Gastroesophageal sphincter (tissue), 4 donors: ENCODE results near the gene SERPINA4. TPM values are rescaled to one million over a fixed set of nuclear protein-coding genes. Genes with fewer than 3 reads are reported as not detected.

Experiments
- ATAC-seq: fragments of 150-250 bp; one replicate; pipeline ENCODE4 v1.9.1; 2016; ENCODE audit warnings: mild to moderate bottlenecking, moderate library complexity
- H3K27ac ChIP-seq, 4 donors: fragments of 200-600 bp; sonication (generic) in 3 of 4; 1 replicate in 3 of 4; 2 replicates in 1 of 4; pipeline ENCODE4 v1.5.1; 2016 to 2019
- H3K27me3 ChIP-seq: fragments of 200-600 bp; sonication (generic); one replicate; pipeline ENCODE4 v1.5.1; 2019
- H3K36me3 ChIP-seq, 2 donors: fragments of 200-600 bp; sonication (generic); one replicate each; pipeline ENCODE4 v1.5.1; 2019; ENCODE audit warnings: control low read depth in 1 of 2
- H3K4me1 ChIP-seq, 3 donors: fragments of 200-600 bp; sonication (generic); 1 replicate in 2 of 3; 2 replicates in 1 of 3; pipeline ENCODE4 v1.5.1; 2016 to 2019; ENCODE audit warnings: control low read depth in 2 of 3
- H3K4me3 ChIP-seq, 2 donors: fragments of 200-600 bp; sonication (generic); one replicate each; pipeline ENCODE4 v1.5.1; 2019; ENCODE audit warnings: mild to moderate bottlenecking in 1 of 2, moderate library complexity in 1 of 2
- H3K9me3 ChIP-seq, 3 donors: fragments of 200-600 bp; sonication (generic); one replicate each; pipeline ENCODE4 v1.5.1; 2017 to 2019; ENCODE audit warnings: control low read depth in 2 of 3
- CTCF ChIP-seq, 4 experiments: fragments of 200-600 bp in 2 of 4; fragments of 450-650 bp in 2 of 4; sonication (generic) in 1 of 4; IDR thresholded peaks; one replicate each; pipeline ENCODE4 v1.5.1; 2017 to 2019; ENCODE audit warnings: antibody characterized with exemption in 4 of 4, mild to moderate bottlenecking in 2 of 4, moderate library complexity in 2 of 4
- EP300 ChIP-seq: sonication (generic); formaldehyde crosslinking; IDR thresholded peaks from one replicate; pipeline ENCODE4 v1.6.1; 2017; ENCODE audit warnings: antibody characterized with exemption, mild to moderate bottlenecking
- POLR2A ChIP-seq, 2 donors: fragments of 450-650 bp; IDR thresholded peaks; one replicate each; pipeline ENCODE4 v1.6.1; 2017; ENCODE audit warnings: antibody characterized with exemption in 2 of 2, mild to moderate bottlenecking in 2 of 2, moderate library complexity in 1 of 2
- POLR2AphosphoS5 ChIP-seq: sonication (generic); formaldehyde crosslinking; IDR thresholded peaks from one replicate; pipeline ENCODE4 v1.6.1; 2017; ENCODE audit warnings: antibody characterized with exemption
- WGBS, 2 donors: methylation state at CpG; one replicate each; pipeline ENCODE4 v1.1.5; 2018; ENCODE audit warnings: low coverage in 1 of 2; 5-methylcytosine and 5-hydroxymethylcytosine counted together
- total RNA-seq, 4 donors: library from RNA; depleted of rRNA; stranded (reverse); fragments of >200 nt; gene quantifications; one replicate each; pipeline ENCODE4 v1.1.0, GENCODE V29; 2016

The SERPINA4 gene
- total RNA-seq, 4 donors from 2014 or later = not detected

GRCh38 chr14:94595912-94596311 lies 34.7 kb downstream of the SERPINA4 start:
- Histone ChIP-seq H3K4me1 (peaks cover 0 to 26% (median 21%) of the 10 kb centered on the region in 3 donors), H3K27ac (no peak overlapping the region), H3K9me3 (no peaks in the 10 kb centered on the region), H3K4me3 (no peak overlapping the region), H3K27me3 (no peaks in the 10 kb centered on the region), H3K36me3 (no peaks in the 10 kb centered on the region)
- TF ChIP-seq POLR2A (IDR thresholded peaks at IDR 0.05) (no peak), POLR2AphosphoS5 (no peak), EP300 (no peak), CTCF (IDR thresholded peaks at IDR 0.05) (no peak)
- no peak for ATAC-seq
- 44 to 100% methylated on average over 1 to 2 of the region's 2 CpGs for WGBS, 2 donors

GRCh38 chr14:94596361-94596760 lies 35.1 kb downstream of the SERPINA4 start:
- Histone ChIP-seq H3K9me3 (no peaks in the 10 kb centered on the region), H3K4me3 (no peak overlapping the region), H3K4me1 (peaks cover 0 to 28% (median 21%) of the 10 kb centered on the region in 3 donors), H3K27ac (no peak overlapping the region), H3K27me3 (no peaks in the 10 kb centered on the region), H3K36me3 (no peaks in the 10 kb centered on the region)
- TF ChIP-seq CTCF (IDR thresholded peaks at IDR 0.05) (no peak), EP300 (no peak), POLR2AphosphoS5 (no peak)
- WGBS, 2 donors = 79 to 86% methylated on average over 7 to 9 of the region's 9 CpGs
- no peak for ATAC-seq

GRCh38 chr14:94597788-94598187 lies 36.5 kb downstream of the SERPINA4 start:
- Histone ChIP-seq H3K27me3 (no peaks in the 10 kb centered on the region), H3K9me3 (no peaks in the 10 kb centered on the region), H3K4me1 (peaks cover 0 to 43% (median 21%) of the 10 kb centered on the region in 3 donors), H3K27ac (no peak overlapping the region), H3K36me3 (no peaks in the 10 kb centered on the region), H3K4me3 (no peak overlapping the region)
- no peak for ATAC-seq
- WGBS, 2 donors = 93% methylated on average over 3 of the region's 5 CpGs; no CpG with 5 or more reads in 1 of the 2 donors
- no peak for TF ChIP-seq EP300
- no peak for TF ChIP-seq POLR2AphosphoS5
- TF ChIP-seq POLR2A (IDR thresholded peaks at IDR 0.05) = no peak
- TF ChIP-seq CTCF (IDR thresholded peaks at IDR 0.05) = no peak

- 43 to 50% methylated on average over 1 to 2 of the region's 7 CpGs for WGBS, 2 donors
- H3K27me3 ChIP-seq = no peaks in the 10 kb centered on the region
- TF ChIP-seq POLR2AphosphoS5 (no peak), CTCF (IDR thresholded peaks at IDR 0.05) (no peak), EP300 (no peak), POLR2A (IDR thresholded peaks at IDR 0.05) (no peak)
- H3K9me3 ChIP-seq = no peaks in the 10 kb centered on the region
- H3K27ac ChIP-seq = peak overlapping the region in 3 of 4 donors; percentile 68 to 74 (median 72)
- peaks cover 0 to 46% (median 21%) of the 10 kb centered on the region in 3 donors for H3K4me1 ChIP-seq
- H3K36me3 ChIP-seq = no peaks in the 10 kb centered on the region
- H3K4me3 ChIP-seq = no peak overlapping the region
- no peak for ATAC-seq
These were observed 37.2 kb downstream of the SERPINA4 start for GRCh38 chr14:94598506-94598815.

- peak; percentile 80 for ATAC-seq
- Histone ChIP-seq H3K9me3 (no peaks in the 10 kb centered on the region), H3K27ac (peak overlapping the region; percentile 39 to 74 (median 70)), H3K4me1 (peaks cover 0 to 46% (median 21%) of the 10 kb centered on the region in 3 donors), H3K27me3 (no peaks in the 10 kb centered on the region), H3K4me3 (no peak overlapping the region), H3K36me3 (no peaks in the 10 kb centered on the region)
- TF ChIP-seq POLR2A (IDR thresholded peaks at IDR 0.05) (no peak), EP300 (no peak), CTCF (IDR thresholded peaks at IDR 0.05) (peak in 1 of 4 experiments; percentile 27), POLR2AphosphoS5 (peak; percentile 93)
- 38% methylated on average over 3 of the region's 11 CpGs; no CpG with 5 or more reads in 1 of the 2 donors for WGBS, 2 donors
These were observed 37.8 kb downstream of the SERPINA4 start for GRCh38 chr14:94598816-94599655.
